NCI-H187 treated with DMSO at 0.1 percent for 48 hours (cell line): ENCODE data around the gene IL36G.

Experiments
- DNase-seq: peaks from one replicate; lab custom pipeline; 2025; lab: John Stamatoyannopoulos, UW

The IL36G gene

DNA sequence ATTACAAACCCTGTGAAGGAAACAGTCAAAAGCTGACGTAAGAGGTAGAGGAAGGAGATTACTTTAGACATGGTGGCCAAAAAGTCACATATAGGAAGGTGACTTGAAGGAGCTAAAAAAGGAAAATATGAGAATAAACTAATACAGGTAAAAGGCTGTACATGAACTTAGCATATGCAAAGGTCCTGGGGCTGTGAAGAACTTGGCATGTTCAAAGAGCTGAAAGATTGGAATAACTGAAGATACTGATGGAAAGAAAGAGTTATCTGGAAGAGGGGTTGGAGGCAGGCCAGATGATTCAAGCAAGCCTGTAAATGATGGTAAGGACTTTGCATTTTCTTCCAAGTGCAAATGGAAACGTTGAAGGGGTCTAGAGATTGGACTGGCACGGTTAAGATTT, 40.7 kb downstream of the IL36G start:
- no peak for DNase-seq

DNA sequence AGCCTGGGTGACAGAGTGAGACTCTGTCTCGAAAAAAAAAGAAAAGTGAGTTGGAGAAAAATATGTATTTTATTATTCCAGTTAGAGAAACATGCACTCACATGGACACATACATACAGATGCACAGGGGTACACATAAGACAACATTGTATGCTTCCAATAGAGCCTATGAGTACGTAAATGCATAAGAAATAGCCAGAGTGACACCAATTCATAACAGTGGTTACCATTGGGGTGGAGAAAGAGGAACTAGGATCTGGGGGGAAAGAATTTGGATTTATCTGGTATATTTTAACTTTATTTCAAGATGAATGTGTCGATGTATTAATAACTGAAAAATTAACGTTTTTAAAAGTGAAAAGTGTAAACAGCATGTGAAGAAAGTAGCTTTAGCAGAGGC, 43.5 kb downstream of the IL36G start:
- no peak for DNase-seq

DNA sequence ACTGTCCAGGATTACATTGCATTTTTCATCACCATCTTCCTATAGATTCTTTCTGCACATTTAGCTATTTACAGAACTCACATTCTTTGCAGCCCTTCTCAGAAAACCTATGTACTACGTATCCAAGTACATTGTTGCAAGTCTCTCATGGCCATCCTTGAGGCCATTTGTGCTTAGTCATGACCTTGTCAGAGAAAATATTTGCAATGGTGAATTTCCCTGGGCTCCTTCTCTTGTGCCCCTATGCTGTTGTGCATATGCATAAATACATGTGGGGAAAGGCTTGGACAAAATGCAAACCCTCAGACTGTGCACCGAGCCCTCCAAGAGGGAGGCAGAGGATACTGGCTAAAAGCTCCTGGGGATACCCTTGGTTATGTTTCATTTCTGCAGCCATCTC, 47.0 kb downstream of the IL36G start:
- DNase-seq = no peak

DNA sequence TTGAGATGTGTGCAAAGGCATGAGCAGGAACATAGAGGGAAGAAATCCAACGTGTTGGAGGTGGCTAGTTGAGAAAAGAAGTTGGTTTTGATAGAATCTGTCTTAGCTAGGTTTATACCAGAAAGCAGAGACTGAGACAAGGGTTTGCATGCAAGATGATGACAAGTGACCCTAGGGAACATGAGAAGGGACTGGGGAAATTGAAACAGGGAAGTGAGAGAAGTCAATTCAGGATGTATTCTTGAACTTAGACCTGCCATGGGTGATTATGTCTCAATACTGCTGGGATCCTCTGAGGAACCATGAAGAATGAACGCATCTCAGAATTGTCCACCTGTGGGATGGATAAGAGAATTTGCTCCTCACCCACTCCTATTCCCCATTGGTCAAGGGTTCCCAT, 47.9 kb downstream of the IL36G start:
- no peak for DNase-seq

DNA sequence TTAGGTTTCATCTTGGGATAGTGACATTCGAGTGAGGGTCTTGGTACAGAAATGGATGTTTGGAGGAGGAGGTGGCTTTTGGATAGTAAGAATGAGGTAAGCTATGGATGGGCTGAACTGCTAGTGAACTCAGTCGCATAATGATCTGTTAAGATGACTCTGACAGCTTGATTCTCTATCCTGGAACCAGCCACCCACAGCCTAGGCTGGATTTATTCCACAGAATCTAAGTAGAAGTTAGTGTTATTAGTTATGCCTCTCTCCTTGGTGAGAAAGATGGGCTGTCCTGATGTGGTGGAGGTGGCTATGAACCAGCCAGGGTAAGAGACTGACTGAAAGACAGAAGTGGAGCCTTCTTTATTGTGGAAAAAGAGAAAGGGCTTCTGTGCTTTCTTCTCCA, 49.9 kb downstream of the IL36G start:
- no peak for DNase-seq

DNA sequence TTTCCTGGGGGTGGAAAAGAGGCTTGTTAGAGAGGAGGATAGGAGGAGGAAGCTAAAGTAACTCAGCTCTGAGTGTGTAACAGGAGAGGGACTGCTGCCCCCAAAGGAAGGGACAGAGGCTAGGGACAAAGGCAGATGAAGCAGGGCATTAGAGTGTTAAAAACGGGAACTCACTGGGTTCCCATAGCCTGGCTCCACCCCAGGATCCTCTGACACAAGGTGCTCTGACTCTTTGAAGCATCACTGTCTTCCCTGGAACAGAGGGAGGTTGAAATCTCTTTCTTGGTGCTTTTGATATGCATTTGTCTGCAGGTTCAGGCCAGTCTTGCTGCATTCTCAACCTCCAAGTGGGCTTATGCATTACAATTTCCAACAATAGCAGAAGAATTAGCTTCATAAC, 50.3 kb downstream of the IL36G start:
- no peak for DNase-seq

DNA sequence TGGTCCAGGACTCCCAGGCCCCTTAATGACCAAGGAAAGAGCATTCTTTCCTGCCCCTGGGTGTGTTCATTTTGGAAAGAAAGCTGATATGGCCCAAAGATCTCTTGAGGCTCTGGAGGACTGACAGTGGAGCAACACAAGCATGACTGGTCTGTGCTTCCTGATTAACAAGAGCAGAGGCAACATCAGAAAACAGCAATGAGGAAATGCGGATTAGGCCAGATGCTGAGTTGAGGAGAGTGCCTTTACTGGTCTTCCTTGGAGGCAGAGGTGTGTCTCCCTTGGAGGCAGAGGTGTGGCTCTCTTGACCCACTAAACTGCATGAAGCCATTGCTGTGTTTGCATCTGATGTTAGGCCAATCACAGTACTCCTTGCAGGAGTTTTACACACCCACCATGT, 54.9 kb downstream of the IL36G start:
- DNase-seq = no peak

DNA sequence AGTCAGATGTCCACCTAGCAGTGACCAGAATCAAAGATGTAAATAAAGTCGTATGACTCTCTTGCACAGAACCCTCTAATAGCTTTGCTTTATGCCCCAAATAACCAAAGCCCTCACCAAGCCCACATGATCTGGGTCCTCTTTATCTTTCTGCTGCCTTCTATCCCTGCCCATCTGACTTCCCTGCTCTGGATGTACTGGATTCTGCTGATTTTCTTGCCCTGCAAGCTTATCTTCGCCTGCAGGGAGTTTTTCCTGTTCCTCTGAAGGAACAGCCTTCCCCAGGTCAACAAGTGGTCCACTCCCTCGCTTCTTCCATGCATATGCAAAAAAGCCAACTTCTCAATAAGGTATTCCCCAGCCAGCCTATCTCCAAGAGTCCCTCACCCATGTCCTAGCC, 56.2 kb downstream of the IL36G start:
- DNase-seq = no peak
